KOPT-K1 (cell line): ENCODE data around the gene GLI3.

ENCODE experiments used
- H3K27ac ChIP-seq: fragments of 200-600 bp; sonication (generic); 2 replicates; pipeline ENCODE4 v1.5.1; 2016; ENCODE audit warnings: antibody characterized with exemption, mild to moderate bottlenecking, low read depth, low read length; ENCODE audit not compliant: poor library complexity, severe bottlenecking
- H3K36me3 ChIP-seq: fragments of 200-600 bp; sonication (generic); 2 replicates; pipeline ENCODE4 v1.5.1; 2017; ENCODE audit warnings: antibody characterized with exemption, mild to moderate bottlenecking, low read length, moderate library complexity; ENCODE audit not compliant: insufficient read depth
- H3K9me3 ChIP-seq: fragments of 200-600 bp; sonication (generic); 2 replicates; pipeline ENCODE4 v1.5.1; 2017; ENCODE audit warnings: antibody characterized with exemption, low read length, mild to moderate bottlenecking; ENCODE audit not compliant: insufficient read depth, poor library complexity, severe bottlenecking

Gene GLI3

GRCh38 chr7:42071372-42072261, 165.4 kb downstream of the GLI3 start:
- Histone ChIP-seq H3K36me3 (no peaks in the 10 kb centered on the region), H3K9me3 (no peaks in the 10 kb centered on the region), H3K27ac (no peak overlapping the region)

- Histone ChIP-seq H3K27ac (no peak overlapping the region), H3K36me3 (no peaks in the 10 kb centered on the region), H3K9me3 (no peaks in the 10 kb centered on the region)
Observed at GRCh38 chr7:42070068-42070467, 166.9 kb downstream of the GLI3 start.

GRCh38 chr7:42069590-42069989, 167.4 kb downstream of the GLI3 start:
- Histone ChIP-seq H3K9me3 (no peaks in the 10 kb centered on the region), H3K27ac (no peak overlapping the region), H3K36me3 (no peaks in the 10 kb centered on the region)

DNA sequence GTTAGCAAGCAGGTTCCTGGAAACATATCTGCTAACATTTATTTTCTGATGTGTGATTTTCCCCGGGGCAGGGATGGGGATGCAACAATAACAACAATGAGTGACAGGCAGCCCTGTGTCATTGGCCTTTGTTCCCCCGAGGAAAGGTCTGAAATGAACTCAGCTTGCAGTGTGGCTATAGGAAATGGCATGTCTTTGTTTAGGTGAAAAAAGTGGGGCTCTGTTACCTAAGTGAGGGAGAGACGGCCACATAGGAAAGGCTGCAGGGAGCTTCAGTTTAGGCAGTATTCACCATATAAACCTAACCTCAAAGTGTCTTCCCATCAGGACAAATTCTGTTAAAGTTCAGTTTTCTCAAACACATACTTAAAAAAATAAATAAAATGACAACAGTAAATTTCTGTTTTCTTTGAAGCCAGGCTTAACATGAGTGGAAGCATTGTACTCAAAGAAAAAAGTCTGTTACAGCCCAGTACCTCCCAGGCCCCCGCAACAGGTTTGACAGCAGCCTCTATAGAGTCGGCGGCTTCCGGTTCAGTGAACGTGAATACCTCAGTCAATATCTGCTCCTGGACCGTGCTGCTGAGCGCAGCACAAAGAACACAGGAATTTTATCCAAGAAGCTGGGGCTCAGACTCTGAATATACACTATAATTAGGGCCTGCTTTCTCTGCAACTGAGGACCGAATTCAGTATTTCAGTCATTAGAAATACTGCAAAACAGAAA, 168.3 kb downstream of the GLI3 start:
- no peak overlapping the region for H3K27ac ChIP-seq
- H3K36me3 ChIP-seq, result no peaks in the 10 kb centered on the region
- no peaks in the 10 kb centered on the region for H3K9me3 ChIP-seq

DNA sequence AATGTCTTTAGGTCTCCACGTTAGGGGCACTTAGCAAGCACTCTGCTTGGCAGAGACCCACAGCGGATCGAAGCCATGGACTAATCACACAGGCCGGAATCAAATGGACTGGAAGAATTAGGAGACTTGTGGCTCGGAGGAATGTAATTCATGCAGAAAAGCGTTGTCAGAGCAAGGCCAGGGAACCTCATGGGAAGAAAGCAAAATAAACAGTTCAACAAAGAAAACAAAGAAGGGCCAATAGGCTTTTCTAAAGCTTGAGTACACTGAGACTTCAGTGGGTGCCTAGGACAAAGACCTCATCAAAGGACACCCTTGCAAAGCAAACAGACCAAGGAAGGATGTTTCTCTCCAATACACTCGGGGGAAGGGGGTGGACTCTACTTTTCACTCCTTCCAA, 171.1 kb downstream of the GLI3 start:
- Histone ChIP-seq H3K9me3 (no peaks in the 10 kb centered on the region), H3K27ac (no peak overlapping the region), H3K36me3 (no peaks in the 10 kb centered on the region)

GRCh38 chr7:42065015-42065414, 172.0 kb downstream of the GLI3 start:
- Histone ChIP-seq H3K9me3 (no peaks in the 10 kb centered on the region), H3K36me3 (no peaks in the 10 kb centered on the region), H3K27ac (no peak overlapping the region)

GRCh38 chr7:42064534-42064933, 172.5 kb downstream of the GLI3 start:
- no peaks in the 10 kb centered on the region for H3K9me3 ChIP-seq
- H3K27ac ChIP-seq, result no peak overlapping the region
- no peaks in the 10 kb centered on the region for H3K36me3 ChIP-seq

DNA sequence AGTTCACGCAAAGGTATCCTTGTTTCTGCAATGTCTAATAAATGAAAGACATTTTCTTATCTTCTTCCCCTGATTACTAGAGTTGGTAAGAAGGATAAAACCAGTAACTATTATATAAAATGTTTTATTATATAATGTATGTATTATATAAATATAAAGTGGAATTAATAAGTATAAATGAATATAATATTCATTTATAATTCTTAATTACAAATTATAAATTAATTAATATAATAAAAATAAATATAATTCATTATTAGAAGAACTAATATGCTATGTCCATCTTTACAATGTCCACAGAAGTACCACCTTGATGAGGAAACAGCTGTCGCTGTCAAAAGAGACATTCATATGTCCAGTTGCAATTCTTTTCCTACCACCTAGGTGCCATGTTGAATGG, 177.7 kb downstream of the GLI3 start:
- H3K27ac ChIP-seq, result no peak overlapping the region
- no peaks in the 10 kb centered on the region for H3K9me3 ChIP-seq
- H3K36me3 ChIP-seq, result no peaks in the 10 kb centered on the region

DNA sequence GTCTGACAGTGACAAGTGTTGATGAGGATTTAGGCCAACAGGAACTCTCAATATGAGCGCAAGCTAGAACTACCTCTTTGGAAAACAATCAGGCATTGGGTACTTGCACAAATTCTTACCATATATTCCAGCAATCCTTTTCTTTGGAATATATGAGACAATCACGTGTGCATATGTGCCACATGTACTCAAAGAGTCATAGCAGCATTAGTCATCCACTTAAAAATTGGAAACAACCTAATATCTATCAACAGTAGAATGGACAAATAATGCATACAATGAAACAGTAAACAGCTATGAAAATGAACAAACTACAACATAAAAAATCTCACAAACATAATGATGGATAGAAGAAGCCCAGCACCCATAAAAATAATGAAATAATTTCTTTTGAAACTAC, 179.7 kb downstream of the GLI3 start:
- Histone ChIP-seq H3K9me3 (no peaks in the 10 kb centered on the region), H3K36me3 (no peaks in the 10 kb centered on the region), H3K27ac (no peak overlapping the region)

GRCh38 chr7:42055171-42055570, 181.8 kb downstream of the GLI3 start:
- no peak overlapping the region for H3K27ac ChIP-seq
- no peaks in the 10 kb centered on the region for H3K9me3 ChIP-seq
- H3K36me3 ChIP-seq, result no peaks in the 10 kb centered on the region

- no peaks in the 10 kb centered on the region for H3K9me3 ChIP-seq
- H3K36me3 ChIP-seq, result no peaks in the 10 kb centered on the region
- H3K27ac ChIP-seq, result no peak overlapping the region
Observed at GRCh38 chr7:42053834-42054233, 183.2 kb downstream of the GLI3 start.

- Histone ChIP-seq H3K9me3 (no peaks in the 10 kb centered on the region), H3K36me3 (no peaks in the 10 kb centered on the region), H3K27ac (no peak overlapping the region)
Observed at GRCh38 chr7:42049761-42050160, 187.2 kb downstream of the GLI3 start.

DNA sequence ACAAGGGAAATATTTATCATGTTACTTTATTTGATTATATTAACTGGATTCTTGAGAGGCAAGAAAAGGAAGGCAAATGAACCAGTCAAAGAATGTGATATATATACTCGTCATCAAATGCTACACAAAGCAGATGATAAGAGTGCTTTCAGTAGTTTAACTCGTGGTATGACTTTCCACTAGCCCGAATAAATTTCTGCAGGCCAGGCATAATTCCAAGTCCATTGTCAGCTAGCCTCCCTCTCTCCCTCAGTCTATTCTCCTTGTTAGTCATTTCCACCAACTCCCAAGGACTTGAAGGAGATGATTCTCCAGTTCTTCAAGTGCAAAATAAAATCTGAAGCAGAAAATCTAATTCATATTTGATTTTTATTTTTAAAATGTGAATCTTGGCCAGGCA, 190.5 kb downstream of the GLI3 start:
- no peaks in the 10 kb centered on the region for H3K36me3 ChIP-seq
- no peaks in the 10 kb centered on the region for H3K9me3 ChIP-seq
- H3K27ac ChIP-seq, result no peak overlapping the region

DNA sequence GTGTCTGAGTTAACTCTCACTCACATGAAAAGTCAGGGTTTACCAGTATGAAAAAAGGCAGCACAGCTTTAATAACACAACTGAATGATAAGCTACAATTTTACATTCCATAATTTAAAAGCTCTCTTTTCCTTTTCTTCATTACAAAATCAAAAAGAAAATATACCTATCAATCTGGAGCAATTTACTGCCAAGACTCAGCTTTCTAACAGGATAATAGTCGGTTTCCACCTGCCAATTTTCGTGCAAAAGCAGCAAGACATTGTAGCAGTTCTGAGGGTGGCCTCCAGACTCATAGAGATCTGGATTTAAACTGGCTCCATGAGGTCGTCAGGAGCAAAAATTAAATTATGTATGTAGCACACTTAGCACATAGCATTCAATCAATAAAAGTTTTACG, 191.0 kb downstream of the GLI3 start:
- no peaks in the 10 kb centered on the region for H3K36me3 ChIP-seq
- no peaks in the 10 kb centered on the region for H3K9me3 ChIP-seq
- no peak overlapping the region for H3K27ac ChIP-seq

- Histone ChIP-seq H3K9me3 (no peaks in the 10 kb centered on the region), H3K27ac (no peak overlapping the region), H3K36me3 (no peaks in the 10 kb centered on the region)
Observed at GRCh38 chr7:42039921-42040320, 197.1 kb downstream of the GLI3 start.

DNA sequence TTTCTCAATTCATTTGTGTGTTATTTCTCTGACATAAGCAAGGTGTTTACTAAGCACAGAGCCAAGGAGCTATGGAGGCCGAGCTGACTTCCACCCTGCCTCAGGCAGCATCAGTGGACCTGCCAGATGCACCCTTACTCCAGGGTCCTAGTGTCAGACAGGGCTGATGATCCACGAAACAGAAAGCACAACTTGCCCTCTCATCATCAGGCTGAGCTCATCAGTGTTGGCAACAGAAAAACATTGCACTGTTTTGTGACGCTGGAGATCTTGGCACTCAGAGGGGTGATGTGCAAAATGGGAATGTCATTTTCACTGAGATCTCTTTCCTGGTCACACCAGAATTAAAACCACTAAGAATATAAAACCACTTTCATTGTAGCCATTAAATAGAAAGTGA, 201.8 kb downstream of the GLI3 start:
- no peak overlapping the region for H3K27ac ChIP-seq
- no peaks in the 10 kb centered on the region for H3K9me3 ChIP-seq
- no peaks in the 10 kb centered on the region for H3K36me3 ChIP-seq
